Loucy (cell line): ENCODE results near the gene TRPM1.

Experiments
- EZH2phosphoT487 ChIP-seq: fragments of 200-600 bp; IDR thresholded peaks from 2 replicates; pipeline ENCODE4 v1.6.1; 2018; ENCODE audit warnings: antibody characterized with exemption, mild to moderate bottlenecking, moderate library complexity, borderline replicate concordance
- TF ChIP-seq, protein P1 (sequence below): fragments of 200-600 bp; sonication (generic); conservative IDR thresholded peaks from 2 replicates; pipeline ENCODE4 v1.5.1; 2014; ENCODE audit warnings: mild to moderate bottlenecking, antibody characterized with exemption, low read length

GRCh38 chr15:31089368-31090047, 12.0 kb downstream of the TRPM1 start:
- TF ChIP-seq, protein P1, sequence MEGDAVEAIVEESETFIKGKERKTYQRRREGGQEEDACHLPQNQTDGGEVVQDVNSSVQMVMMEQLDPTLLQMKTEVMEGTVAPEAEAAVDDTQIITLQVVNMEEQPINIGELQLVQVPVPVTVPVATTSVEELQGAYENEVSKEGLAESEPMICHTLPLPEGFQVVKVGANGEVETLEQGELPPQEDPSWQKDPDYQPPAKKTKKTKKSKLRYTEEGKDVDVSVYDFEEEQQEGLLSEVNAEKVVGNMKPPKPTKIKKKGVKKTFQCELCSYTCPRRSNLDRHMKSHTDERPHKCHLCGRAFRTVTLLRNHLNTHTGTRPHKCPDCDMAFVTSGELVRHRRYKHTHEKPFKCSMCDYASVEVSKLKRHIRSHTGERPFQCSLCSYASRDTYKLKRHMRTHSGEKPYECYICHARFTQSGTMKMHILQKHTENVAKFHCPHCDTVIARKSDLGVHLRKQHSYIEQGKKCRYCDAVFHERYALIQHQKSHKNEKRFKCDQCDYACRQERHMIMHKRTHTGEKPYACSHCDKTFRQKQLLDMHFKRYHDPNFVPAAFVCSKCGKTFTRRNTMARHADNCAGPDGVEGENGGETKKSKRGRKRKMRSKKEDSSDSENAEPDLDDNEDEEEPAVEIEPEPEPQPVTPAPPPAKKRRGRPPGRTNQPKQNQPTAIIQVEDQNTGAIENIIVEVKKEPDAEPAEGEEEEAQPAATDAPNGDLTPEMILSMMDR = no peak
- no peak for TF ChIP-seq EZH2phosphoT487
